CD1c-positive myeloid dendritic cell (primary cell): ENCODE measurements around the gene PDIA2.
"Not testable (repeated sequence)": the region's sequence is repeated elsewhere in the genome, so short reads cannot be mapped to it uniquely, and the experiment has no call there.

Experiments
- DNase-seq: peaks from one replicate; pipeline ENCODE4 v3.0.0-alpha.2; 2016; ENCODE audit errors: extremely low spot score

PDIA2 gene

GRCh38 chr16:325375-326145 lies 42.6 kb downstream of the PDIA2 start:
- peak; percentile 15 for DNase-seq

DNA sequence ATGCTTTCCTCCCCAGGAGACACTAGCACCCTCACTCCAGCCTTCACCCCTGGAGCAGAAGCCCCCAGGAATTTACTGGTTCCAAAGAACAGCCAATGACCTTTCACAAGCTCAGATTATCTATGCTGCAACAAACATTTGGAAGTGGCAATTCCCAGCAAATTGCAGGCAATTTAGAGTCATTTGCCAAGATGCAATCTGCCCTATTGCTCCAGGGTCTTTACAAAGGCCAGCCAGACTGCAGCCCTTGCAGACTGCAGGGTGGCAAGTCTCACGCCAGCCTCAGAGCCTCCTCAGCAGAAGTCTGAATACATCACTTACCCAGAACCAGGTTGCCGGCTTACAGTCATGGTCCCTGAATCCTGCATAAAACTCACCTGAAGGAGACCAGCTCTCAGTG lies 47.8 kb downstream of the PDIA2 start:
- DNase-seq: no peak

- DNase-seq: not testable (repeated sequence)
These were observed 48.3 kb downstream of the PDIA2 start for GRCh38 chr16:331181-331814.

DNA sequence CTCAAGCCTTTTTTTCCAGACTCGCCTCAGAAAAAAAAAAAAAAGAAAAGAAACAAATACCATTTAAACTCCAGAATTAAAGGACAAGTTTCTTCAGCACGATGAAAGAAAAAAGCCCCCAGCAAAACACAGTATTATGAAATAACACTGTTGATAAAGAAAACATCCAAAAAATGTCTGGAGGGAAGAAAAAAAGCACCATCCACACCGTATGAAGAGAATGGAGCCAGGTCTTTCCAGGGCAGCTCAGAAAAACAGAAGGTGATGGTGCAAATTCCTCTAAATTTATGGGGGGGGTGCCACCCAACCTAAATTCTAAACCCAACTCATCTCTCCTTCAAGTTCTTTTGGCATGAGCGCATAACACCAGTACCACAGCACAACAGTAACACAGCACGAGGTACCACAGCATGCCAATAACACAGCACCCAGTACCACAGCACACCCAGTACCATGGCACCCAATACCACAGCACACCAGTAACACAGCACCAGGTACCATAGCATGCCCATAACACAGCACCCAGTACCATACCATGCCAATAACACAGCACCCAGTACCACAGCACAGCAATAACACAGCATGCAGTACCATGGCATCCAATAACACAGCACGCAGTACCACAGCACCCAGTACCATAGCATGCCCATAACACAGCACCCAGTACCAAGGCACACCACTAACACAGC lies 50.6 kb downstream of the PDIA2 start:
- DNase-seq: no peak

DNA sequence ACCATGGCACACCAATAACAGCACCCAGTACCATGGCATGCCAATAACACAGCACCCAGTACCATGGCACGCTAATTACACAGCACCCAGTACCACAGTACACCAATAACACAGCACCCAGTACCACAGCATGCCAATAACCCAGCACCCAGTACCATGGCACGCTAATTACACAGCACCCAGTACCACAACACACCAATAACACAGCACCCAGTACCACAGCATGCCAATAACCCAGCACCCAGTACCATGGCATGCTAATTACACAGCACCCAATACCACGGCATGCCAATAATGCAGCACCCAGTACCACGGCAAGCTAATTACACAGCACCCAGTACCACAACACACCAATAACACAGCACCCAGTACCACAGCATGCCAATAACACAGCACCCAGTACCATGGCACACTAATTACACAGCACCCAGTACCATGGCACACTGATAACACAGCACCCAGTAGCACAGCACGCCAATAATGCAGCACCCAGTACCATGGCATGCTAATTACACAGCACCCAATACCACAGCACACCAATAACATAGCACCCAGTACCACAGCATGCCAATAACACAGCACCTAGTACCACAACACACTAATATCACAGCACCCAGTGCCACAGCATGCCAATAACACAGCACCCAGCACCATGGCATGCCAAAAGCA lies 51.3 kb downstream of the PDIA2 start:
- not testable (repeated sequence) for DNase-seq

DNA sequence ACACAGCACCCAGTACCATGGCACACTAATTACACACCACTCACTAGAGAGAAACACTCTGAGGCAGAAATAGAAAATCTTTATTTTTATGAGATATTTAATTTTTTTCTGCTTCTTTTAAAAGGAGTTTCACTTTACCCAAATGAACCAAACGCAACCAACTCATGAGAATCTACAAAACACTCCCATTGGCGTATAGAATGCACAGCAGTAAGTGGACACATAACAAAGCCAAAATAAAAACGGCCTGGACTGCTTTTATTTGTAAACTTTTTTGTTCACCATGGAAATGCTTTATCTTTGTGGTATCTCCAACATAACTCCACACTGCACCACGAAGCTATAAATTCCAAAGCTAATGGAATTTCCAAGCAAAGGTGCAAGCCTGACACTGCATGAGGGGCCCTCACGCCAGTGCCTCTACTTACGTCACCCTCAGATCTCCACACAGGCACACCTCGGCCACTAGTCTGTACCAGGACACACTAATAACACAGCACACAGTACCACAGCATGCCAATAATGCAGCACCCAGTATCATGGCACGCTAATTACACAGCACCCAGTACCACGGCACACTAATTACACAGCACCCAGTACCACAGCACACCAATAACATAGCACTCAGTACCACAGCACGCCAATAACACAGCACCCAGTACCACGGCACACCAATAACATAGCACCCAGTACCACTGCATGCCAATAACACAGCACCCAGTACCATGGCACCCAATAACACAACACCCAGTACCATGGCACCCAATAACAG lies 52.1 kb downstream of the PDIA2 start:
- DNase-seq: not testable (repeated sequence)

- peak; percentile 59 for DNase-seq
These were observed 53.3 kb downstream of the PDIA2 start for GRCh38 chr16:336269-336668.
